Sigmoid colon (tissue), 7 donors: ENCODE measurements around the gene AFTPH. TPM values are rescaled to one million over a fixed set of nuclear protein-coding genes. Genes with fewer than 3 reads are reported as not detected.

Experiments used
- DNase-seq: peaks from one replicate; pipeline ENCODE4 v3.0.0-alpha.2; 2019
- H3K27ac ChIP-seq, 4 donors: fragments of 200-600 bp; sonication (generic); one replicate each; pipeline ENCODE4 v1.5.1; 2016 to 2019; ENCODE audit warnings: mild to moderate bottlenecking in 1 of 4
- H3K27me3 ChIP-seq, 3 donors: fragments of 200-600 bp; sonication (generic); one replicate each; pipeline ENCODE4 v1.5.1; 2019; ENCODE audit warnings: mild to moderate bottlenecking in 1 of 3
- H3K36me3 ChIP-seq, 4 donors: fragments of 200-600 bp; sonication (generic); one replicate each; pipeline ENCODE4 v1.5.1; 2016 to 2019
- H3K4me1 ChIP-seq, 4 donors: fragments of 200-600 bp; sonication (generic); one replicate each; pipeline ENCODE4 v1.5.1; 2017 to 2019
- H3K4me3 ChIP-seq, 4 donors: fragments of 200-600 bp; sonication (generic); one replicate each; pipeline ENCODE4 v1.5.1; 2017 to 2019; ENCODE audit warnings: mild to moderate bottlenecking in 2 of 4, moderate library complexity in 1 of 4
- H3K9me3 ChIP-seq, 4 donors: fragments of 200-600 bp in 3 of 4; sonication (generic) in 3 of 4; one replicate each; pipeline versions ENCODE4 v1.5.1 to v1.6.1; 2013 to 2019
- EP300 ChIP-seq, 4 donors: sonication (generic); formaldehyde crosslinking; IDR thresholded peaks; one replicate each; pipeline ENCODE4 v1.6.1; 2017; ENCODE audit warnings: antibody characterized with exemption in 4 of 4
- POLR2A ChIP-seq, 2 donors: fragments of 450-650 bp; IDR thresholded peaks; one replicate each; pipeline ENCODE4 v1.6.1; 2016; ENCODE audit warnings: antibody characterized with exemption in 2 of 2, mild to moderate bottlenecking in 2 of 2, moderate library complexity in 2 of 2
- POLR2AphosphoS5 ChIP-seq, 4 donors: sonication (generic); formaldehyde crosslinking; IDR thresholded peaks; one replicate each; pipeline ENCODE4 v1.6.1; 2017; ENCODE audit warnings: antibody characterized with exemption in 4 of 4
- WGBS, 2 donors: extraction: QIAGEN DNeasy Blood & Tissue Kit; methylation state at CpG; one replicate each; pipeline ENCODE4 v1.1.7; 2013; 5-methylcytosine and 5-hydroxymethylcytosine counted together
- intact Hi-C: fragments of 100-400 bp; cut with DNase I; formaldehyde crosslinking; loops from one replicate; pipeline ENCODE4 v1.15.1; 2023
- polyA plus RNA-seq, 3 donors: library from polyadenylated mRNA; stranded (reverse); fragments of 200-250 nt; gene quantifications; one replicate each; pipeline ENCODE4 v1.2.3, GENCODE V29; 2013
- total RNA-seq, 4 donors: library from RNA; depleted of rRNA; stranded (reverse); fragments of >200 nt; gene quantifications; one replicate each; pipeline ENCODE4 v1.1.0, GENCODE V29; 2016
- TF ChIP-seq, protein P1 (sequence below), 4 experiments: fragments of 450-650 bp in 3 of 4; fragments of 200-600 bp in 1 of 4; IDR thresholded peaks; one replicate each; pipeline ENCODE4 v1.5.1; 2016 to 2019; ENCODE audit warnings: antibody characterized with exemption in 4 of 4, mild to moderate bottlenecking in 3 of 4, moderate library complexity in 2 of 4
- donor health status: healthy with polysubstance abuse.
- donor health status: Bipolar disorder and iron deficiency.
- donor health status: healthy.

Gene AFTPH
- total and polyA plus RNA-seq, 7 donors = 35.7 to 60.1 (median 43.5) TPM

DNA sequence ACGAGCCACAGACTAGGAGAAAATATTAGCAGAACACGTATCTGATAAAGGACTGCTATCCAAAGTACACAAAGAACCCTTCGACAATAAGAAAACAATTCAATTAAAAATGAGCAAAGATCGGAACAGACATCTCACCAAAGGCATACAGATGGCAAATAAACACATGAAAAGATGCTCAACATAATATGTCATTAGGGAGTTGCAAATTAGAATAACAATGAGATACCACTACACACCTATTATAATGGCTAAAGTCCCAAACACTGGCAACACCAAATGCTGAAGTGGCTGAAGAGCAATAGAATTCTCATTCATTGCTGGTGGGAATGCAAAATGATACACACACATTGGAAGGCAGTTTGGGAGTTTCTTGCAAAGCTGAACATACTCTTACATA, 96.5 kb downstream of the AFTPH start:
- no peaks in the 10 kb centered on the region for H3K27me3 ChIP-seq
- WGBS, 2 donors = 92 to 93% methylated on average over 4 of the region's 4 CpGs
- H3K36me3 ChIP-seq = no peaks in the 10 kb centered on the region
- TF ChIP-seq EP300 (IDR thresholded peaks at IDR 0.05) = no peak
- TF ChIP-seq POLR2A (IDR thresholded peaks at IDR 0.05) = no peak
- TF ChIP-seq POLR2AphosphoS5 (IDR thresholded peaks at IDR 0.05) = no peak
- TF ChIP-seq, protein P1, sequence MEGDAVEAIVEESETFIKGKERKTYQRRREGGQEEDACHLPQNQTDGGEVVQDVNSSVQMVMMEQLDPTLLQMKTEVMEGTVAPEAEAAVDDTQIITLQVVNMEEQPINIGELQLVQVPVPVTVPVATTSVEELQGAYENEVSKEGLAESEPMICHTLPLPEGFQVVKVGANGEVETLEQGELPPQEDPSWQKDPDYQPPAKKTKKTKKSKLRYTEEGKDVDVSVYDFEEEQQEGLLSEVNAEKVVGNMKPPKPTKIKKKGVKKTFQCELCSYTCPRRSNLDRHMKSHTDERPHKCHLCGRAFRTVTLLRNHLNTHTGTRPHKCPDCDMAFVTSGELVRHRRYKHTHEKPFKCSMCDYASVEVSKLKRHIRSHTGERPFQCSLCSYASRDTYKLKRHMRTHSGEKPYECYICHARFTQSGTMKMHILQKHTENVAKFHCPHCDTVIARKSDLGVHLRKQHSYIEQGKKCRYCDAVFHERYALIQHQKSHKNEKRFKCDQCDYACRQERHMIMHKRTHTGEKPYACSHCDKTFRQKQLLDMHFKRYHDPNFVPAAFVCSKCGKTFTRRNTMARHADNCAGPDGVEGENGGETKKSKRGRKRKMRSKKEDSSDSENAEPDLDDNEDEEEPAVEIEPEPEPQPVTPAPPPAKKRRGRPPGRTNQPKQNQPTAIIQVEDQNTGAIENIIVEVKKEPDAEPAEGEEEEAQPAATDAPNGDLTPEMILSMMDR (IDR thresholded peaks at IDR 0.05) = no peak
- DNase-seq = no peak
- no peaks in the 10 kb centered on the region for H3K9me3 ChIP-seq
- no peak overlapping the region for H3K27ac ChIP-seq
- intact Hi-C loops = no loop called here
- no peak overlapping the region for H3K4me3 ChIP-seq
- H3K4me1 ChIP-seq = peaks cover 0 to 11% (median 5%) of the 10 kb centered on the region in 4 donors

DNA sequence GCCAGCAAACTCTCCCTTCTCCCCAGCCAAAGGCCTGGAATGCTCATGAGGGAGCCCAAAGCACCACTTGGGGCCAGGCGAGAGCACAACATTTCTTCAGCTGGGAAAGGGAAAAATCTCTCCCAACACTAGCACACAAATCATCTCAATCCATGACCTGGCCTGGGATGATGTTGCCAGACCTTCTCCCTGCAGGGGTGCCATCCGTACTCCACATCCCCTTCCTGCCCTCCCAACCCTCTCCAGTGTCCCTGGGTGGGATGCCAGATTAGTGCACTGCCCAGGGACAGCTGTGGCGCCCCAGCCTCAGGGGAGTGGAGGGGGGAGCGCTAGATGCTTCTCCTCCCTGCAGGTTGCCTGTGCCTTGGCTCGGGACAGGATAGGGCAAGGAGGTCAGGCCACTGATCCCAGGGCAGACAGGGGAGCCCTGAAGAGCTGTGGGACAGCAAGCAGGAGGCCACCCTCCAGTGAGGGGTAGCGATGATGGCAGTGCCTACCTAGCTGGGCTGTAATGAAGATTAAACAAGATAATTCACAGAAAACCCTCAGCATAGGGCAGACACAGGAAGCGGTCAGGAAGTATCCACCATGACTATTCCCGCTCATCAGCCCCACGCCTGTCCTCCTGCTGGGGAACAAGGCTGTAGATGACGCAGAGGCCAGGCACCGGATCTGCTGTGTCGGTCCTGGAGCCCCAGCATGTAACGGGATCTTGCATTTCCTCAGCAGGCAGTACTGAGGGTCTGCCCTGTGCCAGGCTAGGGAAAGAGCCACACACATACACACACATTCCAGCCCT, 98.5 kb downstream of the AFTPH start:
- Histone ChIP-seq H3K4me3 (no peak overlapping the region), H3K27me3 (no peaks in the 10 kb centered on the region), H3K27ac (no peak overlapping the region), H3K36me3 (no peaks in the 10 kb centered on the region), H3K4me1 (peaks cover 0 to 16% (median 12%) of the 10 kb centered on the region in 4 donors), H3K9me3 (no peaks in the 10 kb centered on the region)
- intact Hi-C loops = no loop called here
- peak; percentile 59 for DNase-seq
- 89 to 93% methylated on average over 13 of the region's 13 CpGs for WGBS, 2 donors
- TF ChIP-seq, protein P1 (IDR thresholded peaks at IDR 0.05) = peak in 1 of 4 experiments; percentile 13
- no peak for TF ChIP-seq POLR2AphosphoS5 (IDR thresholded peaks at IDR 0.05)

DNA sequence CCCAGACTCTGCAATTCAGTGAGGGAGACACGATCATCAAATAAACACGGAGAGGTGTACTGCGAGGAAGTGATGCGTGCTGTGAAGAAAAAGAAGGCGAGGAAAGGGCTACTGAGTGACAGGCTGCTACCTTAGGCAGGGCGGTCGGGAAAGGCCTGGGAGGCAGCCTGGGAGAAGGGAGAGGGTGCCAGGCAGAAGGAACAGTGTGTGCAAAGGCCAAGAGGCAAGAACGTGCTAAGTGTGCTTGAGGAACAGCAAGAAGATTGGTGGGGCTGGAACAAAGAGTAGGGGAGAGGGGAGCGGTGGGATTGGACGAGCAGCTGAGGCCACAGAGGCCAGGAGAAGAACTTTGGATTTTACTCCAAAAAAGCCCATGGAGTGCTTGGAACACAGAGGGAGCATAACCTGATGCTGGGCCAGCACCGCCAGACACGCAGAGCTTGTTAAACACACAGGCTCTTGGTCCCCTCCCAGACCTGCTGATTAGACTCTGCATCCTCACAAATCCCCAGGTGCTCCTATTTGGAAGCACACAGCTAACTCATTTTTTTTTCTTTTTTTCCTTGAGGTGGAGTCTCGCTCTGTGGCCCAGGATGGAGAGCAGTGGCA, 99.2 kb downstream of the AFTPH start:
- TF ChIP-seq POLR2AphosphoS5 (IDR thresholded peaks at IDR 0.05) (no peak), EP300 (IDR thresholded peaks at IDR 0.05) (no peak), POLR2A (IDR thresholded peaks at IDR 0.05) (no peak)
- TF ChIP-seq, protein P1 (IDR thresholded peaks at IDR 0.05) = no peak
- Histone ChIP-seq H3K4me3 (no peak overlapping the region), H3K36me3 (no peaks in the 10 kb centered on the region), H3K27me3 (no peaks in the 10 kb centered on the region), H3K27ac (no peak overlapping the region), H3K4me1 (peaks cover 0 to 16% (median 11%) of the 10 kb centered on the region in 4 donors), H3K9me3 (no peaks in the 10 kb centered on the region)
- DNase-seq = peak; percentile 47
- intact Hi-C loops = no loop called here
- 85 to 91% methylated on average over 13 of the region's 13 CpGs for WGBS, 2 donors

DNA sequence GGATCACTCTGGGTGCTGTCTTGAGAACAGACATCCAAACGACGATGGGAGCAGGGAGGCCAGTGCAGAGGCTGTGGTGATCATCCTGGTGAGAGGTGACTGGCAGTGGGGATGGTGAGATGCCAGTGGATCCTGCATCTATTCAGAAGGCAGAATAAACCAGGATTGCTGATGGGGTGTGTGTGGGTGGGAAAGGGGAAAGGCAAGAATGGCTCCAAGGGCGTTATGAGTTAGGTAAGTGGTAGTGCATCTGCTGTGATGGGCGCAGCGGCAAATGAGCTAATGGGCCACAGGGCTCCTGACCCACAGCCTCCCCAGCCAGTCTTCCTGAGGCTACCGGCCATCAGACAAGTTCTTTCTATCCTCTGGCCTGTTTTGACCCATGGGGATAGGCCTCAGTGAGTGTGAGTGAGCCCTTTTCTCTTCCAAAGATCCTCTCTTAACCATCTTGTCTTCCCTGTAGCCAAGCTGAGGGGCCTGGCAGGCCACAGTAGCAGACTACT, 100.0 kb downstream of the AFTPH start:
- TF ChIP-seq, protein P1 (IDR thresholded peaks at IDR 0.05) = no peak
- TF ChIP-seq POLR2A (IDR thresholded peaks at IDR 0.05) (no peak), POLR2AphosphoS5 (IDR thresholded peaks at IDR 0.05) (no peak), EP300 (IDR thresholded peaks at IDR 0.05) (no peak)
- Histone ChIP-seq H3K4me3 (no peak overlapping the region), H3K27ac (no peak overlapping the region), H3K4me1 (peaks cover 0 to 24% (median 19%) of the 10 kb centered on the region in 4 donors), H3K9me3 (no peaks in the 10 kb centered on the region), H3K27me3 (no peaks in the 10 kb centered on the region), H3K36me3 (no peaks in the 10 kb centered on the region)
- peak; percentile 18 for DNase-seq
- WGBS, 2 donors = 92 to 95% methylated on average over 6 of the region's 6 CpGs
- intact Hi-C loops = no loop called here
